Neural crest cell (in vitro differentiated cells): ENCODE measurements around the gene SIPA1L3. TPM values are rescaled to one million over a fixed set of nuclear protein-coding genes. Genes with fewer than 3 reads are reported as not detected.
A peak's percentile ranks its signal among the peaks of the same experiment; 100 is the strongest.

Experiments used
- DNase-seq: peaks from one replicate; pipeline ENCODE4 v3.0.0; 2021; ENCODE audit warnings: low read depth, mixed read lengths, low spot score
- H3K27ac Mint-ChIP-seq: one replicate; pipeline ENCODE4 v1.8.0; 2021; ENCODE audit warnings: mild to moderate bottlenecking, mixed read lengths; ENCODE audit not compliant: unreplicated experiment
- H3K27me3 Mint-ChIP-seq: 2 replicates; pipeline ENCODE4 v1.8.0; 2021; ENCODE audit warnings: low read depth, mild to moderate bottlenecking, mixed read lengths
- H3K36me3 Mint-ChIP-seq: 2 replicates; pipeline ENCODE4 v1.8.0; 2021; ENCODE audit warnings: low read depth, mild to moderate bottlenecking, mixed read lengths
- H3K4me1 Mint-ChIP-seq: 2 replicates; pipeline ENCODE4 v1.8.0; 2021; ENCODE audit warnings: mixed read lengths
- H3K4me3 Mint-ChIP-seq: one replicate; pipeline ENCODE4 v1.8.0; 2021; ENCODE audit warnings: mild to moderate bottlenecking, mixed read lengths
- H3K9me3 Mint-ChIP-seq: 2 replicates; pipeline ENCODE4 v1.8.0; 2021; ENCODE audit warnings: mixed read lengths
- total RNA-seq: library from RNA; stranded (reverse); gene quantifications from 2 replicates; pipeline ENCODE4 v1.2.1, GENCODE V29; 2021
- TF ChIP-seq, protein P1 (sequence below): fragments of 200-600 bp; sonication (generic); conservative IDR thresholded peaks from 2 replicates; pipeline ENCODE4 v1.5.0; 2021; ENCODE audit warnings: antibody characterized with exemption, mild to moderate bottlenecking

Gene SIPA1L3
- total RNA-seq, 1 donor from 2014 or later: 41.2 TPM

- no peak overlapping the region for H3K27ac Mint-ChIP-seq
Measured at GRCh38 chr19:38101723-38102122, 194.7 kb downstream of the SIPA1L3 start.

DNA sequence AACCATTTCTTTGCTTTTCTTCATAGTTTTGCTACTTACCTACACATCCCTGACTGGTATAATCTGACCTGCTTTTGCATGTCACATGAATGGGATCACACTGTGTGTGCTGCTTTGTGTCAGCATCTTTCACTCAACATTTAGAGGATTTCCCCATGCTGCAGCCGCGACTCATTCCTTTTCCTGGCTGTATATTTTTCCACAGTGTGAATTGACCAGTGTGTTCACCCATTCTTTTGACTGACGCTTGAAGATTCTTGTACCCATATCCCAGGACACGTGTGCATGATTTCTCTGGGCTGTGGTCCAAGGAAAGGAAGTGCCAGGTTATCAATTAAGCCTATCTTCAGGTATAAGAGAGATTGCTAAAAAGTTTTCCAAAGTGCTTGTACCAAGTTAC is 198.6 kb downstream of the SIPA1L3 start:
- Mint-ChIP-seq H3K27ac (no peak overlapping the region), H3K9me3 (no peaks in the 10 kb centered on the region), H3K36me3 (peaks cover 14% of the 10 kb centered on the region), H3K4me1 (no peaks in the 10 kb centered on the region), H3K4me3 (no peak overlapping the region), H3K27me3 (no peaks in the 10 kb centered on the region)
- TF ChIP-seq, protein P1, sequence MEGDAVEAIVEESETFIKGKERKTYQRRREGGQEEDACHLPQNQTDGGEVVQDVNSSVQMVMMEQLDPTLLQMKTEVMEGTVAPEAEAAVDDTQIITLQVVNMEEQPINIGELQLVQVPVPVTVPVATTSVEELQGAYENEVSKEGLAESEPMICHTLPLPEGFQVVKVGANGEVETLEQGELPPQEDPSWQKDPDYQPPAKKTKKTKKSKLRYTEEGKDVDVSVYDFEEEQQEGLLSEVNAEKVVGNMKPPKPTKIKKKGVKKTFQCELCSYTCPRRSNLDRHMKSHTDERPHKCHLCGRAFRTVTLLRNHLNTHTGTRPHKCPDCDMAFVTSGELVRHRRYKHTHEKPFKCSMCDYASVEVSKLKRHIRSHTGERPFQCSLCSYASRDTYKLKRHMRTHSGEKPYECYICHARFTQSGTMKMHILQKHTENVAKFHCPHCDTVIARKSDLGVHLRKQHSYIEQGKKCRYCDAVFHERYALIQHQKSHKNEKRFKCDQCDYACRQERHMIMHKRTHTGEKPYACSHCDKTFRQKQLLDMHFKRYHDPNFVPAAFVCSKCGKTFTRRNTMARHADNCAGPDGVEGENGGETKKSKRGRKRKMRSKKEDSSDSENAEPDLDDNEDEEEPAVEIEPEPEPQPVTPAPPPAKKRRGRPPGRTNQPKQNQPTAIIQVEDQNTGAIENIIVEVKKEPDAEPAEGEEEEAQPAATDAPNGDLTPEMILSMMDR: no peak
- no peak for DNase-seq

More at GRCh38 chr19:38101723-38102122, 194.7 kb downstream of the SIPA1L3 start:
- no peak overlapping the region for H3K4me3 Mint-ChIP-seq
- TF ChIP-seq, protein P1: no peak
- H3K36me3 Mint-ChIP-seq: peaks cover 15% of the 10 kb centered on the region
- no peak for DNase-seq
- no peaks in the 10 kb centered on the region for H3K4me1 Mint-ChIP-seq
- no peaks in the 10 kb centered on the region for H3K27me3 Mint-ChIP-seq
- no peaks in the 10 kb centered on the region for H3K9me3 Mint-ChIP-seq

- no peaks in the 10 kb centered on the region for H3K9me3 Mint-ChIP-seq
- no peaks in the 10 kb centered on the region for H3K4me1 Mint-ChIP-seq
- H3K27ac Mint-ChIP-seq: peak overlapping the region; percentile 19
- H3K4me3 Mint-ChIP-seq: no peak overlapping the region
- peaks cover 25% of the 10 kb centered on the region for H3K36me3 Mint-ChIP-seq
- H3K27me3 Mint-ChIP-seq: no peaks in the 10 kb centered on the region
- DNase-seq: no peak
- TF ChIP-seq, protein P1: no peak
Measured at GRCh38 chr19:38107129-38107528, 200.1 kb downstream of the SIPA1L3 start.

- no peak for DNase-seq
- no peak overlapping the region for H3K27ac Mint-ChIP-seq
- H3K36me3 Mint-ChIP-seq: peaks cover 25% of the 10 kb centered on the region
Measured at GRCh38 chr19:38111898-38112297, 204.9 kb downstream of the SIPA1L3 start.

GRCh38 chr19:38114651-38115050 is 207.6 kb downstream of the SIPA1L3 start:
- H3K27me3 Mint-ChIP-seq: no peaks in the 10 kb centered on the region

More at GRCh38 chr19:38111898-38112297, 204.9 kb downstream of the SIPA1L3 start:
- no peak overlapping the region for H3K4me3 Mint-ChIP-seq
- no peaks in the 10 kb centered on the region for H3K4me1 Mint-ChIP-seq
- TF ChIP-seq, protein P1: no peak
- no peaks in the 10 kb centered on the region for H3K9me3 Mint-ChIP-seq
- H3K27me3 Mint-ChIP-seq: no peaks in the 10 kb centered on the region

More at GRCh38 chr19:38114651-38115050, 207.6 kb downstream of the SIPA1L3 start:
- Mint-ChIP-seq H3K27ac (no peak overlapping the region), H3K4me3 (no peak overlapping the region), H3K4me1 (no peaks in the 10 kb centered on the region), H3K9me3 (no peaks in the 10 kb centered on the region), H3K36me3 (peaks cover 28% of the 10 kb centered on the region)
- no peak for DNase-seq
- TF ChIP-seq, protein P1: no peak
